ENCODE measurements around the gene SLC5A4. TPM values are rescaled to one million over a fixed set of nuclear protein-coding genes. Genes with fewer than 3 reads are reported as not detected.
"Not testable (repeated sequence)": the region's sequence is repeated elsewhere in the genome, so short reads cannot be mapped to it uniquely, and the experiment has no call there.

Gene SLC5A4
- total RNA-seq, 3 donors from 2014 or later = 0.16 to 1.3 TPM; not detected in 1

DNA sequence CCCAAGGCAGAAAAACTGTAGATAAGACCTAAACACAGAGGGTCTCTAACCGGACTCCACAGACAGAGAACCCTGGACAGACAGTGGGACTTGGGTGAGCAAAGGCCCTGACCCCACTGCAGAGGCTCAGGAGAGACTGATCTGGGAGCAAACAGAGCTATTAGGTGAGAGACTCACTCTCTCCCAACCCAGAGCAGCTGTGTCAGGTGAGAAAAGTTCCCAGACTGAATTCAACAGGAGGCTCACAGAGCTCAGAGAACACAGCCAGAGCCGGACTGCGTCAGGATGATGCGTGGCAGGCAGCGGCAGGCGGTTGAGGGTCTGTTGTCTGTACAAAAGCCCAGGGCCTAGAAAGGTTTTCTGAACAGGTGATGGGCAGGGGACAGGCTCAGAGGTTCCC, 55.8 kb downstream of the SLC5A4 start:
- DNase-seq (ENCODE audit: low spot score in 2 of 2) = no peak
- Histone ChIP-seq H3K4me3 (no peak overlapping the region), H3K27ac (no peak overlapping the region), H3K4me1 (peaks cover 0 to 2% of the 10 kb centered on the region in 2 donors), H3K36me3 (no peaks in the 10 kb centered on the region), H3K27me3 (peaks cover 0 to 26% of the 10 kb centered on the region in 2 donors), H3K9me3 (no peaks in the 10 kb centered on the region)
- intact Hi-C loops (cut with DNase I; ENCODE audit: low total_unique reads) = no loop called here
- no peak for TF ChIP-seq CTCF (IDR thresholded peaks at IDR 0.05)
- TF ChIP-seq POLR2A (IDR thresholded peaks at IDR 0.05) = no peak
- TF ChIP-seq POLR2AphosphoS5 (IDR thresholded peaks at IDR 0.05) = no peak

DNA sequence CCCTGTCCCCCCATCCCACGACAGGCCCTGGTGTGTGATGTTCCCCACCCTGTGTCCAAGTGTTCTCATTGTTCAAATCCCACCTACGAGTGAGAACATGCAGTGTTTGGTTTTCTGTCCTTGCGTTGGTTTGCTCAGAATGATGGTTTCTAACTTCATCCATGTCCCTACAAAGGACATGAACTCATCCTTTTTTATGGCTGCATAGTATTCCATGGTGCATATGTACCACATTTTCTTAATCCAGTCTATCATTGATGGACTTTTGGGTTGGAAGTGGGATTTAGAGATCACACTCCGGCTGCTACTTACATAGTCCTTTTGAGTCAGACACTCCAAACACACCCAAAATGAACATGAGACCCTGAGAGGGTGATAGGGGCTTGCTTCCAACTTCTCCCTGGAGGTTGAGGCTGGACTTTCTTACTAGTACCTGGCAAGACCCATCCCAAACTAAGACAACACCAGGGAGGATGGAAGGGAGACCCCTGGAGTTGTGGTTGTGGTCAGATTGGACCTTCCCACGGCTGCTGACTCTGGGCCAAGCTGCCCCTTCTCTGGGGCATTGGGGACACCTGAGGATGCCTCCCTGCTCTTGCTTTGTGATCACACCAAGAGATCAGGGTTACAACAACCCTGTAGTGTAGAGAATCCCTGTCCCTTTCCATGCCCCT, 57.5 kb downstream of the SLC5A4 start:
- H3K27ac ChIP-seq; intact Hi-C loops (cut with DNase I; ENCODE audit: low total_unique reads); H3K36me3 ChIP-seq; H3K4me1 ChIP-seq; H3K27me3 ChIP-seq; H3K4me3 ChIP-seq; H3K9me3 ChIP-seq; DNase-seq (ENCODE audit: low spot score in 2 of 2): not testable (repeated sequence)

- H3K27me3 ChIP-seq, H3K36me3 ChIP-seq: not testable (repeated sequence)
Measured at GRCh38 chr22:32195900-32196299, 59.2 kb downstream of the SLC5A4 start.

GRCh38 chr22:32193346-32193745, 61.8 kb downstream of the SLC5A4 start:
- H3K4me3 ChIP-seq; H3K27ac ChIP-seq; H3K36me3 ChIP-seq; H3K9me3 ChIP-seq; intact Hi-C loops (cut with DNase I; ENCODE audit: low total_unique reads); H3K4me1 ChIP-seq; H3K27me3 ChIP-seq; DNase-seq (ENCODE audit: low spot score in 2 of 2): not testable (repeated sequence)

More at GRCh38 chr22:32195900-32196299, 59.2 kb downstream of the SLC5A4 start:
- H3K4me3 ChIP-seq; H3K27ac ChIP-seq; H3K4me1 ChIP-seq; DNase-seq (ENCODE audit: low spot score in 2 of 2); intact Hi-C loops (cut with DNase I; ENCODE audit: low total_unique reads); H3K9me3 ChIP-seq: not testable (repeated sequence)

DNA sequence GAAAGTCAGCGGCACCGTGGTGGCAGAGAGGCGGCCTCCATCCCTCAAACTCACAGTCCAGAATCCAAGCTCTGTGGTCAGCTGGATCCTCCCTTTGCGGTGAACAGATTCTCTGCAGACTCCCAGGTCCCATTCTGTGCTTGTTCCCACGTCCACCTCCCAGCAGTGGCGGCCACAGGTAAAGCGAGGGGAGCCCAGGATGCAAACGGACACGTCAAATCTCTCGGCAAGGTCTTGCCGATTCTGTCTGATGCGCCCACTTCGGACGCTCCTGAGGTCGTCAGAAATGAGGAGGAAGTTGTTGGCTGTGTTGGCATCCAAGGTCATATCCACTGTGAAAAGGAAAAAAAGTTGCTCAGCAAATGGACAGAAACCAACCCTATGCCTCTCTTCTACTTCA, 64.1 kb downstream of the SLC5A4 start:
- not testable (repeated sequence) for H3K36me3 ChIP-seq, H3K27ac ChIP-seq

GRCh38 chr22:32185821-32186220, 69.3 kb downstream of the SLC5A4 start:
- no peak for DNase-seq (ENCODE audit: low spot score in 2 of 2)
- H3K9me3 ChIP-seq = no peaks in the 10 kb centered on the region

More for the DNA sequence above, 64.1 kb downstream of the SLC5A4 start:
- H3K4me1 ChIP-seq; DNase-seq (ENCODE audit: low spot score in 2 of 2); H3K27me3 ChIP-seq; H3K4me3 ChIP-seq; H3K9me3 ChIP-seq; intact Hi-C loops (cut with DNase I; ENCODE audit: low total_unique reads): not testable (repeated sequence)

GRCh38 chr22:32183625-32184024, 71.5 kb downstream of the SLC5A4 start:
- Histone ChIP-seq H3K4me1 (no peaks in the 10 kb centered on the region), H3K27me3 (peaks cover 0 to 3% of the 10 kb centered on the region in 2 donors), H3K4me3 (no peak overlapping the region), H3K36me3 (no peaks in the 10 kb centered on the region), H3K27ac (no peak overlapping the region), H3K9me3 (no peaks in the 10 kb centered on the region)
- intact Hi-C loops (cut with DNase I; ENCODE audit: low total_unique reads) = no loop called here
- no peak for DNase-seq (ENCODE audit: low spot score in 2 of 2)
- TF ChIP-seq POLR2A (IDR thresholded peaks at IDR 0.05) (no peak), POLR2AphosphoS5 (IDR thresholded peaks at IDR 0.05) (no peak), CTCF (IDR thresholded peaks at IDR 0.05) (no peak)

More at GRCh38 chr22:32185821-32186220, 69.3 kb downstream of the SLC5A4 start:
- no peak overlapping the region for H3K4me3 ChIP-seq
- H3K27me3 ChIP-seq = no peaks in the 10 kb centered on the region
- no peak for TF ChIP-seq POLR2AphosphoS5 (IDR thresholded peaks at IDR 0.05)
- no peak for TF ChIP-seq POLR2A (IDR thresholded peaks at IDR 0.05)
- no peak for TF ChIP-seq CTCF (IDR thresholded peaks at IDR 0.05)
- H3K27ac ChIP-seq = no peak overlapping the region
- intact Hi-C loops (cut with DNase I; ENCODE audit: low total_unique reads) = no loop called here
- H3K4me1 ChIP-seq = no peaks in the 10 kb centered on the region
- no peaks in the 10 kb centered on the region for H3K36me3 ChIP-seq
